ENCODE measurements around the gene ZRANB1.

The ZRANB1 gene

GRCh38 chr10:125005312-125006187 lies 63.6 kb downstream of the ZRANB1 start:
- H3K4me1 ChIP-seq (ENCODE audit: control insufficient read depth, insufficient read depth, low read length, unreplicated experiment) = no peaks in the 10 kb centered on the region
- H3K27ac ChIP-seq (ENCODE audit: low read depth, low read length) = no peak overlapping the region
- no peak overlapping the region for H2AFZ ChIP-seq (ENCODE audit: low read length, unreplicated experiment)
- no peaks in the 10 kb centered on the region for H3K36me3 ChIP-seq (ENCODE audit: insufficient read depth, low read length)
- H3K27me3 ChIP-seq (ENCODE audit: insufficient read depth, low read length) = no peaks in the 10 kb centered on the region
- H3K79me2 ChIP-seq (ENCODE audit: control insufficient read depth, insufficient read depth, low read length, unreplicated experiment) = peaks cover 7% of the 10 kb centered on the region
- no peak overlapping the region for H3K4me3 ChIP-seq (ENCODE audit: low read depth, low read length)

GRCh38 chr10:125006188-125006680 lies 64.3 kb downstream of the ZRANB1 start:
- Histone ChIP-seq H3K27me3 (ENCODE audit: insufficient read depth, low read length) (no peaks in the 10 kb centered on the region), H3K27ac (ENCODE audit: low read depth, low read length) (no peak overlapping the region), H3K4me3 (ENCODE audit: low read depth, low read length) (no peak overlapping the region), H3K79me2 (ENCODE audit: control insufficient read depth, insufficient read depth, low read length, unreplicated experiment) (peaks cover 7% of the 10 kb centered on the region), H3K36me3 (ENCODE audit: insufficient read depth, low read length) (no peaks in the 10 kb centered on the region), H2AFZ (ENCODE audit: low read length, unreplicated experiment) (no peak overlapping the region), H3K4me1 (ENCODE audit: control insufficient read depth, insufficient read depth, low read length, unreplicated experiment) (no peaks in the 10 kb centered on the region)

GRCh38 chr10:125006921-125007426 lies 65.1 kb downstream of the ZRANB1 start:
- Histone ChIP-seq H3K4me3 (ENCODE audit: low read depth, low read length) (no peak overlapping the region), H3K4me1 (ENCODE audit: control insufficient read depth, insufficient read depth, low read length, unreplicated experiment) (no peaks in the 10 kb centered on the region), H3K36me3 (ENCODE audit: insufficient read depth, low read length) (no peaks in the 10 kb centered on the region), H3K27me3 (ENCODE audit: insufficient read depth, low read length) (no peaks in the 10 kb centered on the region), H3K27ac (ENCODE audit: low read depth, low read length) (no peak overlapping the region), H2AFZ (ENCODE audit: low read length, unreplicated experiment) (no peak overlapping the region), H3K79me2 (ENCODE audit: control insufficient read depth, insufficient read depth, low read length, unreplicated experiment) (peaks cover 10% of the 10 kb centered on the region)

- peaks cover 14% of the 10 kb centered on the region for H3K79me2 ChIP-seq (ENCODE audit: control insufficient read depth, insufficient read depth, low read length, unreplicated experiment)
- no peak overlapping the region for H3K27ac ChIP-seq (ENCODE audit: low read depth, low read length)
- H3K4me1 ChIP-seq (ENCODE audit: control insufficient read depth, insufficient read depth, low read length, unreplicated experiment) = no peaks in the 10 kb centered on the region
- H3K4me3 ChIP-seq (ENCODE audit: low read depth, low read length) = no peak overlapping the region
- H3K27me3 ChIP-seq (ENCODE audit: insufficient read depth, low read length) = no peaks in the 10 kb centered on the region
- H3K36me3 ChIP-seq (ENCODE audit: insufficient read depth, low read length) = no peaks in the 10 kb centered on the region
- no peak overlapping the region for H2AFZ ChIP-seq (ENCODE audit: low read length, unreplicated experiment)
These were observed 65.5 kb downstream of the ZRANB1 start for GRCh38 chr10:125007436-125007835.

DNA sequence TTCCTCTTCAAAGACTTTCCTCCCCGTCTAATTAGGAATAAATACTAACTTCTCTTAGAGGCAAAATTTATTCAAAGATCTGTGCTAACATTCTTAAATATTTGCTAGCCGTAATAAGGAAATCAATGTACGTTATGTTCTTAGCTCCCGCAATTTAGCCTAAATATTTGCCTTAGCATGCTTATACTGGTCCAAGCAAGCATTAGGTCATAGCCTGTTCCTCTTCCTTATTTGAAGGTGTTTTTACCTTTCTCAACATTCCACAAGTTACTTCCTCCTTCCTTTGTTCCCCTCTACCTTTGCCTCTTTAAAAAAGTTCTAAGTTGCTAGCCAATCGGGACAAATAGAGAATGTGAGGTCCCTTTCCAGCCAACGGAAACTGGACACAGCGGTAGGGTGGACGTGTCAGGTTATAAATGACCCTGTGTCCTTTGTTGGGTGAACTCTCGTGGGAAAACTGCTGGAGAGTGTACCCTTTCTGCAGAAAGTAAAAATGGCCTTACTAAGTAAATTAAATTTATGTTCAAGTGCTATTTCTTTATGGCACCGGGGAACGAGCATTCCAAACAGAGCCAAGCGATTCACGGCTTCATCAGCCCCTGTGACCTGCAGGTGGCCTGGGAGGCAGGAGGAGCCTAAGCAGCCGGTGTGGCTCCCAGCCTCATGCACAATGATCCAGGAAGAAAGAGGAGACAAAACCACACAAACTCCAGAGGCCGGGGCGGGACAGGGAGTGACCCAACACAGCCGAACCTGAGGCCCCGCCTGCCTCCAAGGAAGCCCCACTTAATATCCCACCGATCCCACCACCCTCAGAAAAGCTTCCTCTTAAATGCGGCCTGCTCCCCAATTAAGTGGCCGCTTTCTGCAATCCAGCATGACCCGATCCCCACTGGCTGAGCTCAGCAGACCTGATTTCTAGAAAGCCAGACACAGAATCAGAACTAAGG lies 67.0 kb downstream of the ZRANB1 start:
- no peak overlapping the region for H3K4me3 ChIP-seq (ENCODE audit: low read depth, low read length)
- no peaks in the 10 kb centered on the region for H3K4me1 ChIP-seq (ENCODE audit: control insufficient read depth, insufficient read depth, low read length, unreplicated experiment)
- H3K36me3 ChIP-seq (ENCODE audit: insufficient read depth, low read length) = no peaks in the 10 kb centered on the region
- no peak overlapping the region for H3K27ac ChIP-seq (ENCODE audit: low read depth, low read length)
- peaks cover 25% of the 10 kb centered on the region for H3K79me2 ChIP-seq (ENCODE audit: control insufficient read depth, insufficient read depth, low read length, unreplicated experiment)
- H3K27me3 ChIP-seq (ENCODE audit: insufficient read depth, low read length) = no peaks in the 10 kb centered on the region
- no peak overlapping the region for H2AFZ ChIP-seq (ENCODE audit: low read length, unreplicated experiment)

DNA sequence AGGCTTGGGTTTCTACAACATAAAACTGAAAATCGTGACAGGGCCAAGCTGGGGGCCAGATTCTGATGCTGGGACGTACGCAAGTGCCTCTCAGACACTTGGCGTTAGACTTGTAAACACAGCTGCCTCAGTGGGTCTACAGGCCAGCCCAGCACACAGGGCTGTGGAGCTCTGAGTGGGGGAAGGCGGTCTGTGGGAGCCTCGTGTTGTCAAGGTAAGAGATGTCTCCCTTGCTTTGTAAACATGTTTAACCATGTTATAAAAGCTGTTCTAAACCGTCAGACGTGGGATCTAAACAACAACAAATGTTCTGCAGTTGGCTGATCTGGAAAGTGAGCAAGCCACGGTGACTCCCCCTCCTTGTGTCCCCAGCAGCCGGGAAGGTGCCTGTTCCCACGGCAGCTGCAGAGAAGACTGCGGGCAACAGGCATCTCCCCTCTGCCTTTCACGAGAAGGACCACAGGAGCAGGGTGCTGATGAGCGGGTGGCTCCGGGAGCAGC lies 67.8 kb downstream of the ZRANB1 start:
- H3K4me3 ChIP-seq (ENCODE audit: low read depth, low read length) = no peak overlapping the region
- H3K79me2 ChIP-seq (ENCODE audit: control insufficient read depth, insufficient read depth, low read length, unreplicated experiment) = peaks cover 30% of the 10 kb centered on the region
- H2AFZ ChIP-seq (ENCODE audit: low read length, unreplicated experiment) = no peak overlapping the region
- no peaks in the 10 kb centered on the region for H3K27me3 ChIP-seq (ENCODE audit: insufficient read depth, low read length)
- H3K36me3 ChIP-seq (ENCODE audit: insufficient read depth, low read length) = no peaks in the 10 kb centered on the region
- H3K4me1 ChIP-seq (ENCODE audit: control insufficient read depth, insufficient read depth, low read length, unreplicated experiment) = no peaks in the 10 kb centered on the region
- H3K27ac ChIP-seq (ENCODE audit: low read depth, low read length) = no peak overlapping the region

GRCh38 chr10:125010362-125010761 lies 68.4 kb downstream of the ZRANB1 start:
- no peaks in the 10 kb centered on the region for H3K36me3 ChIP-seq (ENCODE audit: insufficient read depth, low read length)
- no peaks in the 10 kb centered on the region for H3K4me1 ChIP-seq (ENCODE audit: control insufficient read depth, insufficient read depth, low read length, unreplicated experiment)
- H3K79me2 ChIP-seq (ENCODE audit: control insufficient read depth, insufficient read depth, low read length, unreplicated experiment) = peaks cover 37% of the 10 kb centered on the region
- no peaks in the 10 kb centered on the region for H3K27me3 ChIP-seq (ENCODE audit: insufficient read depth, low read length)
- H2AFZ ChIP-seq (ENCODE audit: low read length, unreplicated experiment) = no peak overlapping the region
- no peak overlapping the region for H3K4me3 ChIP-seq (ENCODE audit: low read depth, low read length)
- H3K27ac ChIP-seq (ENCODE audit: low read depth, low read length) = no peak overlapping the region

- Histone ChIP-seq H3K36me3 (ENCODE audit: insufficient read depth, low read length) (no peaks in the 10 kb centered on the region), H3K27ac (ENCODE audit: low read depth, low read length) (no peak overlapping the region), H3K79me2 (ENCODE audit: control insufficient read depth, insufficient read depth, low read length, unreplicated experiment) (peaks cover 38% of the 10 kb centered on the region), H2AFZ (ENCODE audit: low read length, unreplicated experiment) (no peak overlapping the region), H3K27me3 (ENCODE audit: insufficient read depth, low read length) (no peaks in the 10 kb centered on the region), H3K4me3 (ENCODE audit: low read depth, low read length) (no peak overlapping the region), H3K4me1 (ENCODE audit: control insufficient read depth, insufficient read depth, low read length, unreplicated experiment) (peaks cover 6% of the 10 kb centered on the region)
These were observed 69.4 kb downstream of the ZRANB1 start for GRCh38 chr10:125011171-125011925.

GRCh38 chr10:125011926-125012705 lies 70.2 kb downstream of the ZRANB1 start:
- H3K27me3 ChIP-seq (ENCODE audit: insufficient read depth, low read length) = no peaks in the 10 kb centered on the region
- no peaks in the 10 kb centered on the region for H3K36me3 ChIP-seq (ENCODE audit: insufficient read depth, low read length)
- no peak overlapping the region for H2AFZ ChIP-seq (ENCODE audit: low read length, unreplicated experiment)
- peaks cover 36% of the 10 kb centered on the region for H3K79me2 ChIP-seq (ENCODE audit: control insufficient read depth, insufficient read depth, low read length, unreplicated experiment)
- no peak overlapping the region for H3K27ac ChIP-seq (ENCODE audit: low read depth, low read length)
- H3K4me1 ChIP-seq (ENCODE audit: control insufficient read depth, insufficient read depth, low read length, unreplicated experiment) = peaks cover 14% of the 10 kb centered on the region
- no peak overlapping the region for H3K4me3 ChIP-seq (ENCODE audit: low read depth, low read length)

Measured in ACC112 (cell line).